Activated CD8-positive, alpha-beta memory T cell treated with anti-CD3 and anti-CD28 coated beads, Interleukin-2, amount 50 U/mL, for 4 hours (primary cell): ENCODE results near the gene SLC7A7.
A peak's percentile ranks its signal among the peaks of the same experiment; 100 is the strongest.
"Not testable (repeated sequence)": the region's sequence is repeated elsewhere in the genome, so short reads cannot be mapped to it uniquely, and the experiment has no call there.

Source experiments
- DNase-seq: peaks from one replicate; pipeline ENCODE4 v3.0.0-alpha.2; 2020

The SLC7A7 gene

DNA sequence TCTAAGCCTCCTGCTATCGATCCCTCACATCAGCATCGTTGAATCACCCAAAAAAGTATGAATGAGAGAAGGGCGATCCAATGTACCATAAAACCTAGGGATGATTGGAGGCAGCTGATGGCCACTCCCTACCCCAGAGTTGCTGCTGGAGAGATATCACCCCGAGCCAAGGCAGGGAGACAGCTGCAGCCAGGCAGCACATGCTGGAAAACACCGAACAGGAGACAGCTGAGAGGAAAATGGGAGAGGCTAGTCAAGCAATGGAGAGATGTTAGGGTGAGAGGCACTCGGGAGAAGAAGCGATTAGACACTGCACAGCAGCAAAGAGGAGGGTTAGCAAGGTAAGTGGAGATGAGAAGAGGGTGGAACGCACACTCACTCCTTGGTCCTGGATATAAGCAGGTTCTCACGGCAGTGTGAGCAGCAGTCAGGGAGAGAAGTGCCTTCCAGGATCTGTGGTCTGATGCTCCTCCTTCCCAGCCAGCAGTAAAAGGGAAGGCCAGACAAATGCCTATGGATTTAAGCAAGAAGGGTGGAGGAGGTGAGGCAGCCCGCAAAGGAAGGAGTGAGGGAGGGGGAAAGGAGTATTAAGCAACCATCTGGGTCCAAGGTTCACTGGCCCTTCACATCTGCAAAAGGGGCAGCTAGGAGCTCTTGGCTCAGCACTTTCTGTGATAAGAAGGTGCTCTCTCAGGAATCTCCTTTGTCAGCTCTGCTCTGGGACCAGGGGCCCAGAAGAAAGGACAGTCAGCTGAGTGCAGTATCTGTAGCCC, at the start of gene SLC7A7:
TSS of gene SLC7A7 (minus strand) at position 495 of the 773 bp plus-strand sequence. CDS start 2,037 bp downstream, outside the sequence.
- DNase-seq, result no peak

DNA sequence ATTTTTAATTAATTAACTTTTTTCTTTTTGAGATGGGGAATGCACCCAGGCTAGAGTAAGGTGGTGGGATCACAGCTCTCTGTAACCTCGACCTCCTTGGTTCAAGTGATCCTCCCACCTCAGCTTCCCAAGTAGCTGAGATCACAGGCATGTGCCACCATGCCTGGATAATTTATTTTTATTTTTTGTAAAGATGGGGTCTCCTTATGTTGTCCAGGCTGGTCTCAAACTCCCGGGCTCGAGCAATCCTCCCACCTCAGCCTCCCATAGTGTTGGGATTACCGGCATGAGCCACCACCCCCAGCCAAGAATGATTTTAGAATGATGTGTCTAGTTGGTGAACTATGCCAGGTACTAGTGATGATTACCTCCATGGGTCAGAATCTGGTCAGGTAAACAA, 49.7 kb upstream of the SLC7A7 start:
- no peak for DNase-seq

- no peak for DNase-seq
These were observed 46.4 kb upstream of the SLC7A7 start for GRCh38 chr14:22861651-22862050.

DNA sequence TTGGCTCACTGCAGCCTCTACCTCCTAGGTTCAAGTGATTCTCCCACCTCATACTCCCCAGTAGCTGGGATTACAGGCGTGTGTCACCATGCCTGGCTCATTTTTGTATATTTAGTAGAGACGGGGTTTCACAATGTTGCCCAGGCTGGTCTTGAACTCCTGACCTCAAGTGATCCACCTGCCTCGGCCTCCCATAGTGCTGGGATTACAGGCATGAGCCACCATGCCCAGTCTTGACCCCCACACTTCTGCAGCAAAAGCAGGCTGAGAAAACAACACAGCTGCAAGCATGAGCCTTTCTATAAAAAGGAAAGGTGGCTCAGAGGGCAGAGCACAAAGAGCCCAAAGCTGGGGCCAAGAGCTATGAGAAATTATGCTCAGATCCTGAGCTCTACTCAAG, 45.1 kb upstream of the SLC7A7 start:
- not testable (repeated sequence) for DNase-seq

DNA sequence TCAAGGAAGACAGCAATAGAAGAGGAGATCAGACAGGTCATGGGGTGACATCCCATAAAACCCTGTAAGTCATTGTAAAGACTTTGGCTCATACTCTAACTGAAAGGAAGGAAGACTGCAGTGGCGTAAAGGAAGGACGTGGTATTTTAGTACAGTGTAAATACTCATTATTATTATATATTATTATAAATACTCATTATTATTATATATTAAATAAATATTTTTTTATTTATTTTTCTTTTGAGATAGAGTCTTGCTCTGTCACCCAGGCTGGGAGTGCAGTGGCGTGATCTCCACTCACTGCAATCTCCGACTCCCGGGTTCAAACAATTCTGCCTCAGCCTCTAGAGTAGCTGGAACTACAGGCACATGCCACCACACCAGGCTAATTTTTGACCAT, 41.2 kb upstream of the SLC7A7 start:
- DNase-seq, result no peak

DNA sequence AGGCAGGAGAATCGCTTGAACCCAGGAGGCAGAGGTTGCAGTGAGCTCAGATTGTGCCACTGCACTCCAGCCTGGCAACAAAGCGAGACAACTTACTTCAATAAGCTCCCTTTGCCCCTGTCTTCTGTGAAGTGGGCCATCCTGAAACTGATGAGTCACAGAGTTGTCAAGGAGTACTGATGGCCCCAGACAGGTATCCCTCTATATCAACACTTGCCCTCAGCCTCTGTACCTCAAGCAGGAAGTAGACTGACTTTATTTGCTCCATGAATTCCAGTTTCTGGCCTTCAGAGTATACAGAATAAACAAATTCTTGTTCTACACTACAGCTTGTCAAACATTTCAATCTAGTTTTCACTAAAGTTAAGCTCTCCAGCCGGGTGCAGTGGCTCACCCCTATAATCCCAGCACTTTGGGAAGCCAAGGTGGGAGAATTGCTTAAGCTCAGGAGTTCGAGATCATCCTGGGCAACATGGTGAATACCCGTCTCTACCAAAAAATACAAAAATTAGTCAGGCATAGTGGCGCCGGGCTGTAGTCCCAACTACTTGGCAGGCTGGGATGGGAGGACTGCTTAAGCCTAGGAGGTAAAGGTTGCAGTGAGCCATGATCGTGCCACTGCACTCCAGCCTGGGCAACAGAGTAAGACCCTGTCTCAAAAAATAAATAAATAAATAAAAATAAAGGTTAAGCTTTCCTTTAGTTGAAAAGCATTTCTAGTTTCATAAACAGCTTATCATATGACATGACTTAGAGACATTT, 39.9 kb upstream of the SLC7A7 start:
- DNase-seq, result no peak

GRCh38 chr14:22854296-22854695, 39.1 kb upstream of the SLC7A7 start:
- DNase-seq, result not testable (repeated sequence)

- DNase-seq, result peak; percentile 93
These were observed 37.9 kb upstream of the SLC7A7 start for GRCh38 chr14:22852940-22853767.

GRCh38 chr14:22852599-22852939, 37.3 kb upstream of the SLC7A7 start:
- no peak for DNase-seq

DNA sequence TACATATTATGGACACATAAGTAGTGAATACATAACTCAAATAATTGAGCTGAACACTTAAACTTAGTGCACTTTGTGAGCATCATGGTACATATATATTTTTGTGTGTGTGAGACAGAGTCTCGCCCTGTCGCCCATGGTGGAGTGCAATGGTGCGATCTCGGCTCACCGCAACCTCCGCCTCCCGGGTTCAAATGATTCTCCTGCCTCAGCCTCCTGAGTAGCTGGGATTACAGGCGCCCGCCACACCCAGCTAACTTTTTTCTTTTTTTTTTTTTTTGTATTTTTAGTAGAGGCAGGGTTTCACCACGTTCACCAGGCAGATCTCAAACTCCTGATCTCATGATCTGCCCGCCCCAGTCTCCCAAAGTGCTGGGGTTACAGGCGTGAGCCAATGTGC, 36.9 kb upstream of the SLC7A7 start:
- not testable (repeated sequence) for DNase-seq

- no peak for DNase-seq
These were observed 35.9 kb upstream of the SLC7A7 start for GRCh38 chr14:22850944-22851764.

GRCh38 chr14:22849212-22849819, 34.1 kb upstream of the SLC7A7 start:
- DNase-seq, result no peak

DNA sequence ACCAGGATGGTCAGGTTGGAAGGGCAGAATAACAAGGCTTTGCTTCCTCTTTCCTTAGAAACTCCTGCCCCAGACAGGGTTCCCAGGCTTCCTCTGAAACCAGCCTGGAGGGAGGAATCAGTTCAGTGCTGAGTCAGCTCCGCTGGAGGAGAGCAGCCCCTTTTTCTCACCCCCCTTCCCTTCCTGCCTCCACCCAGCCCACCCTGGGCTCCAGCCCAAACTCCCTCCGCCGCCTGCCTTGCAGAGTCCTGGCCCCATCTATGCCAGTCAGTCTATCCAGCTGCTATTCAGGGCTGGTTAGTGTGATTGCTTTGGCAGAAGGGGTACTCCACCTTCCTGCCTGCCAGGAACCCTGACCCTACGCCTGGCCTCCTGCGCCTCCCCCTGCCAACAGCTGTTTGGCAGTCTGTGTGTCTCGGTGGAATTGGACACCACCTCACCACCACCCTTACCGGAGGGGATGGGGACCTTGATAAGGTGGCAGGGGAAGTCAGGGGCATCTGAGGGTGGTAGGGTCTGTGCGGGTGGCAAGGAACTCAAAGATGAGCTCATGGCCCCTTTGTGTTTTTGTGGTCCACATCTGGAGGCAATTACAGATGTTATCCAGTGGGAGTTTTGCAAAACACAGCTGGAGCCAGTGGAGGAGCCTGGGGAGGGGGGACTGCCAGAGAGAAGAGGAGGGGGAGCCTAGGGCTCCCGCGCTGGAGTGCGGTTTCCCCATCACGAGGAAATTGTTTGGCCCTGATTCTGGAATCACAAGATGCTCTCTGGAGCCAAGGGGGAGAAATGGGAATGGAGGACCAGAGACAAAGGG, 33.3 kb upstream of the SLC7A7 start:
- no peak for DNase-seq

- no peak for DNase-seq
These were observed 32.6 kb upstream of the SLC7A7 start for GRCh38 chr14:22847661-22848341.

DNA sequence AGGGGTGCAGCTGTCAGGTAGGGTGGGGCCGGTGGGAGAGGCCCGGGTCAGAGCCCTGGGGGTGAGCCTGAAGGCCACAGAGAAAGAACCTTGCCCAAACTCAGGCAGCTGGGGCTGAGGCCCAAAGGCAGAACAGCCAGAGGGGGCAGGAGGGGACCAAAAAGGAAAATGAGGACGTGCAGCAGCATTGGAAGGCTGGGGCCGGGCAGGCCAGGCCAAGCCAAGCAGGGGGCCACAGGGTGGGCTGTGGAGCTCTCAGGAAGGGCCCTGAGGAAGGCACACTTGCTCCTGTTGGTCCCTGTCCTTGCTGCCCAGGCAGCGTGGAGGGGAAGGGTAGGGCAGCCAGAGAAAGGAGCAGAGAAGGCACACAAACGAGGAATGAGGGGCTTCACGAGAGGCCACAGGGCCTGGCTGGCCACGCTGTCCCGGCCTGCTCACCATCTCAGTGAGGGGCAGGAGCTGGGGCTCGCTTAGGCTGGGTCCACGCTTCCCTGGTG, 31.6 kb upstream of the SLC7A7 start:
- DNase-seq, result no peak

DNA sequence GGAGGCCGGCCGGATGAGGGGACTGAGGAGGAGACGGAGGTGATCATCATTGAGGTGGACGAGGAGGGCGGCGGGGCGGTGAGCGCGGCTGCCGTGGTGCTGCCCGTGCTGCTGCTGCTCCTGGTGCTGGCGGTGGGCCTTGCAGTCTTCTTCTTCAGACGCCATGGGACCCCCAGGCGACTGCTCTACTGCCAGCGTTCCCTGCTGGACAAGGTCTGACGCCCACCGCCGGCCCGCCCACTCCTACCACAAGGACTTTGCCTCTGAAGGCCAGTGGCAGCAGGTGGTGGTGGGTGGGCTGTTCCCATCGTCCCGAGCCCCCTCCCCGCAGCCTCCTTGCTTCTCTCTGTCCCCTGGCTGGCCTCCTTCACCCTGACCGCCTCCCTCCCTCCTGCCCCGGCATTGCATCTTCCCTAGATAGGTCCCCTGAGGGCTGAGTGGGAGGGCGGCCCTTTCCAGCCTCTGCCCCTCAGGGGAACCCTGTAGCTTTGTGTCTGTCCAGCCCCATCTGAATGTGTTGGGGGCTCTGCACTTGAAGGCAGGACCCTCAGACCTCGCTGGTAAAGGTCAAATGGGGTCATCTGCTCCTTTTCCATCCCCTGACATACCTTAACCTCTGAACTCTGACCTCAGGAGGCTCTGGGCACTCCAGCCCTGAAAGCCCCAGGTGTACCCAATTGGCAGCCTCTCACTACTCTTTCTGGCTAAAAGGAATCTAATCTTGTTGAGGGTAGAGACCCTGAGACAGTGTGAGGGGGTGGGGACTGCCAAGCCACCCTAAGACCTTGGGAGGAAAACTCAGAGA, 30.8 kb upstream of the SLC7A7 start:
- no peak for DNase-seq

GRCh38 chr14:22845103-22845394, 29.8 kb upstream of the SLC7A7 start:
- DNase-seq, result no peak

DNA sequence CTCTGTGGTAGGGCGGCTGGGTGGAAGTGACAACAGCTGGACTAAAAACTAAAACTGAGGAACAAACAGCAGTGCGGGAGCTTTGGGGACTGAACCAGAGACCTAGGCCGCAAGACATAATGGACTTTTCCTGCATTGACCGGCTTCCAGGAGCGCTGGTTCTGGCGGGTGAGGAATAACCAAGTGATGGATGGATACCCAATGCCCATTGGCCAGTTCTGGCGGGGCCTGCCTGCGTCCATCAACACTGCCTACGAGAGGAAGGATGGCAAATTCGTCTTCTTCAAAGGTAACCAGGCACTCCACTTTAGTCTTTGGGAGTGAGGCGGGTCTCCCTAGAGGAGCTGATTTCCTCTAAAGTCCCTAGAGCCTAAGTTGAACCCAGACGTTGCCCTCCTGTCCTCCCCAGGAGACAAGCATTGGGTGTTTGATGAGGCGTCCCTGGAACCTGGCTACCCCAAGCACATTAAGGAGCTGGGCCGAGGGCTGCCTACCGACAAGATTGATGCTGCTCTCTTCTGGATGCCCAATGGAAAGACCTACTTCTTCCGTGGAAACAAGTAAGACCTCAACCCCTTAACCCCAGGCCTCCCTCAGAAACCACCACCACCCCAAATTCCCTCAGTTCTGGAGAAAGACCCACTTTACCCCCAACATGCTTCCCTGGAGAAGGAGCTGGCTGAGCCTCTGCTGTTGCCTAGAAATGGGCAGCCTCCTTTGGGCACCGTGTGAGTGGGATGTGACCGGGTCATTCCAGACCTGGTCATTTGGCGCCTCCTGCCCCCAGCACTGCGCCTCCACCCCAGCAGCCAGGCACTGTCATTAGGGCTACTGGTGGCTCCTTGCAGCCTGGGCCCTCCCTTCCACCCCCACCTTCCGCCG, 29.2 kb upstream of the SLC7A7 start:
- no peak for DNase-seq
